HG03175 (cell line): ENCODE data around the gene FOSB.
"Not testable (repeated sequence)": the region's sequence is repeated elsewhere in the genome, so short reads cannot be mapped to it uniquely, and the experiment has no call there.

Source experiments
- ATAC-seq: cut with Tn5 transposase; IDR thresholded peaks from one replicate; pipeline ENCODE4 v1.9.1; 2021; ENCODE audit warnings: mild to moderate bottlenecking, moderate library complexity; ENCODE audit not compliant: unreplicated experiment

FOSB gene

GRCh38 chr19:45467456-45468158, at the start of gene FOSB:
Gene FOSB, plus strand, starts transcription at chr19:45467996. Its CDS starts 591 bp downstream, at chr19:45468587.
- peak; percentile 38 for ATAC-seq

- ATAC-seq, result no peak
Measured at GRCh38 chr19:45418802-45419201, 49.0 kb upstream of the FOSB start.

GRCh38 chr19:45419396-45419795, 48.4 kb upstream of the FOSB start:
- peak; percentile 64 for ATAC-seq

GRCh38 chr19:45419895-45420294, 47.9 kb upstream of the FOSB start:
- no peak for ATAC-seq

GRCh38 chr19:45420356-45420755, 47.4 kb upstream of the FOSB start:
- ATAC-seq, result no peak

GRCh38 chr19:45420871-45421270, 46.9 kb upstream of the FOSB start:
- no peak for ATAC-seq

GRCh38 chr19:45421947-45422498, 45.8 kb upstream of the FOSB start:
- no peak for ATAC-seq

- ATAC-seq, result no peak
Measured at GRCh38 chr19:45423033-45423588, 44.7 kb upstream of the FOSB start.

- peak; percentile 69 for ATAC-seq
Measured at GRCh38 chr19:45423589-45424190, 44.1 kb upstream of the FOSB start, which contains the start of gene ERCC1. Gene ERCC1, minus strand, starts transcription at chr19:45423917. Its CDS starts 543 bp downstream, at chr19:45423374.

- no peak for ATAC-seq
Measured at GRCh38 chr19:45424191-45425058, 43.4 kb upstream of the FOSB start.

GRCh38 chr19:45428384-45429231, 39.2 kb upstream of the FOSB start:
- no peak for ATAC-seq

GRCh38 chr19:45429896-45430295, 37.9 kb upstream of the FOSB start:
- ATAC-seq, result not testable (repeated sequence)

GRCh38 chr19:45431008-45431407, 36.8 kb upstream of the FOSB start:
- not testable (repeated sequence) for ATAC-seq

GRCh38 chr19:45432543-45432942, 35.3 kb upstream of the FOSB start:
- ATAC-seq, result not testable (repeated sequence)

GRCh38 chr19:45437328-45437727, 30.5 kb upstream of the FOSB start:
- ATAC-seq, result no peak

GRCh38 chr19:45439190-45439568, 28.6 kb upstream of the FOSB start:
- ATAC-seq, result no peak

- ATAC-seq, result peak; percentile 58
Measured at GRCh38 chr19:45439569-45440258, 28.1 kb upstream of the FOSB start.

- ATAC-seq, result no peak
Measured at GRCh38 chr19:45440259-45440638, 27.5 kb upstream of the FOSB start.

GRCh38 chr19:45440873-45441654, 26.7 kb upstream of the FOSB start:
- ATAC-seq, result no peak
